ENCODE data around the gene ZNF530.

Gene ZNF530

GRCh38 chr19:57599761-57600383 is at the start of gene ZNF530:
TSS of gene ZNF530 (plus strand) at chr19:57599885. CDS start at chr19:57604346, 4,461 bp downstream.
- DNase-seq: peak; percentile 22

- DNase-seq: no peak
Measured at GRCh38 chr19:57552432-57552831, 47.3 kb upstream of the ZNF530 start.

- DNase-seq: no peak
Measured at GRCh38 chr19:57557659-57558058, 42.0 kb upstream of the ZNF530 start.

GRCh38 chr19:57558525-57558924 is 41.2 kb upstream of the ZNF530 start:
- DNase-seq: no peak

- DNase-seq: no peak
Measured at GRCh38 chr19:57559008-57559403, 40.7 kb upstream of the ZNF530 start.

- peak; percentile 60 for DNase-seq
Measured at GRCh38 chr19:57559404-57560025, 40.2 kb upstream of the ZNF530 start, which contains the start of gene ZNF550. TSS of gene ZNF550 (minus strand) at chr19:57559863. CDS start at chr19:57559682, 181 bp downstream.

GRCh38 chr19:57560049-57560491 is 39.6 kb upstream of the ZNF530 start:
- no peak for DNase-seq

- no peak for DNase-seq
Measured at GRCh38 chr19:57563547-57563946, 36.1 kb upstream of the ZNF530 start.

GRCh38 chr19:57566396-57567265 is 33.1 kb upstream of the ZNF530 start:
- no peak for DNase-seq

GRCh38 chr19:57570707-57571106 is 29.0 kb upstream of the ZNF530 start:
- no peak for DNase-seq

GRCh38 chr19:57572415-57572947 is 27.2 kb upstream of the ZNF530 start:
- DNase-seq: no peak

GRCh38 chr19:57576661-57577060 is 23.0 kb upstream of the ZNF530 start:
- DNase-seq: no peak

GRCh38 chr19:57578487-57579205 is 21.0 kb upstream of the ZNF530 start, which contains the start of gene ZNF416:
TSS of gene ZNF416 (minus strand) at chr19:57578911. CDS start at chr19:57578704, 207 bp downstream.
- DNase-seq: peak; percentile 87

- DNase-seq: no peak
Measured at GRCh38 chr19:57583104-57583520, 16.6 kb upstream of the ZNF530 start.

GRCh38 chr19:57583521-57584416 is 15.9 kb upstream of the ZNF530 start, which contains the start of gene ZIK1:
TSS of gene ZIK1 (plus strand) at chr19:57584145. CDS start at chr19:57584357, 212 bp downstream.
- DNase-seq: peak; percentile 57

GRCh38 chr19:57587529-57587928 is 12.2 kb upstream of the ZNF530 start:
- no peak for DNase-seq

- no peak for DNase-seq
Measured at GRCh38 chr19:57599377-57599760, 316 bp upstream of the ZNF530 start.

- DNase-seq: no peak
Measured at GRCh38 chr19:57606931-57607330, 7.2 kb downstream of the ZNF530 start.

- DNase-seq: no peak
Measured at GRCh38 chr19:57611113-57611512, 11.4 kb downstream of the ZNF530 start.

- DNase-seq: peak; percentile 47
Measured at GRCh38 chr19:57613941-57614743, 14.5 kb downstream of the ZNF530 start, which contains the start of gene ZNF134. TSS of gene ZNF134 (plus strand) at chr19:57614242. CDS start at chr19:57619469, 5,227 bp downstream.
